ENCODE results near the gene SH3RF3.

GRCh38 chr2:109521233-109522062 lies 392.4 kb downstream of the SH3RF3 start:
- TF ChIP-seq RXRA (CRISPR knock-in tag; IDR thresholded peaks at IDR 0.05), result no peak
- TF ChIP-seq POLR2A (IDR thresholded peaks at IDR 0.05; ENCODE audit: insufficient read depth in 1 of 2, low read depth in 2 of 2, low read length in 2 of 2), result no peak
- TF ChIP-seq REST (IDR thresholded peaks at IDR 0.05; ENCODE audit: borderline replicate concordance in 1 of 2, low read depth in 1 of 2, low read length in 2 of 2), result no peak
